ENCODE measurements around the gene TBX4. TPM values are rescaled to one million over a fixed set of nuclear protein-coding genes. Genes with fewer than 3 reads are reported as not detected.
A peak's percentile ranks its signal among the peaks of the same experiment; 100 is the strongest.

TBX4 gene
- total RNA-seq, 3 donors from 2014 or later, result not detected

GRCh38 chr17:61460796-61461585 lies 8.8 kb downstream of the TBX4 start:
- Histone ChIP-seq H3K4me1 (ENCODE audit: low read depth) (peaks cover 8% of the 10 kb centered on the region), H3K36me3 (ENCODE audit: low read depth) (no peaks in the 10 kb centered on the region), H3K4me3 (no peak overlapping the region), H3K9me3 (no peaks in the 10 kb centered on the region)
- intact Hi-C loops (cut with DNase I, micrococcal nuclease), result no loop called here
- no peak for ATAC-seq
- TF ChIP-seq CTCF (IDR thresholded peaks at IDR 0.05), result no peak
- DNase-seq, result no peak

GRCh38 chr17:61461586-61461966 lies 9.4 kb downstream of the TBX4 start:
- Histone ChIP-seq H3K36me3 (ENCODE audit: low read depth) (no peaks in the 10 kb centered on the region), H3K9me3 (no peaks in the 10 kb centered on the region), H3K4me1 (ENCODE audit: low read depth) (peaks cover 8% of the 10 kb centered on the region), H3K4me3 (no peak overlapping the region)
- no peak for DNase-seq
- intact Hi-C loops (cut with DNase I, micrococcal nuclease), result no loop called here
- TF ChIP-seq CTCF (IDR thresholded peaks at IDR 0.05), result no peak
- ATAC-seq, result peak; percentile 54

- Histone ChIP-seq H3K4me3 (no peak overlapping the region), H3K4me1 (ENCODE audit: low read depth) (peaks cover 8% of the 10 kb centered on the region), H3K36me3 (ENCODE audit: low read depth) (no peaks in the 10 kb centered on the region), H3K9me3 (no peaks in the 10 kb centered on the region)
- intact Hi-C loops (cut with DNase I, micrococcal nuclease), result no loop called here
- ATAC-seq (peak; percentile 54), DNase-seq (no peak)
- no peak for TF ChIP-seq CTCF (IDR thresholded peaks at IDR 0.05)
Measured at GRCh38 chr17:61461967-61462718, 9.9 kb downstream of the TBX4 start.

GRCh38 chr17:61462719-61463315 lies 10.6 kb downstream of the TBX4 start:
- no peak for TF ChIP-seq CTCF (IDR thresholded peaks at IDR 0.05)
- Histone ChIP-seq H3K36me3 (ENCODE audit: low read depth) (no peaks in the 10 kb centered on the region), H3K4me3 (no peak overlapping the region), H3K4me1 (ENCODE audit: low read depth) (peaks cover 8% of the 10 kb centered on the region), H3K9me3 (no peaks in the 10 kb centered on the region)
- ATAC-seq (no peak), DNase-seq (no peak)
- intact Hi-C loops (cut with DNase I, micrococcal nuclease), result no loop called here

GRCh38 chr17:61463316-61464129 lies 11.3 kb downstream of the TBX4 start:
- H3K36me3 ChIP-seq (ENCODE audit: low read depth), result no peaks in the 10 kb centered on the region
- TF ChIP-seq CTCF (IDR thresholded peaks at IDR 0.05), result no peak
- no peak for DNase-seq
- H3K4me3 ChIP-seq, result no peak overlapping the region
- no peaks in the 10 kb centered on the region for H3K9me3 ChIP-seq
- peaks cover 8% of the 10 kb centered on the region for H3K4me1 ChIP-seq (ENCODE audit: low read depth)
- no peak for ATAC-seq
- intact Hi-C loops (cut with DNase I, micrococcal nuclease), result no loop called here
